Measurements from ENCODE around the gene STX19. TPM values are rescaled to one million over a fixed set of nuclear protein-coding genes. Genes with fewer than 3 reads are reported as not detected.
"Not testable (repeated sequence)": the region's sequence is repeated elsewhere in the genome, so short reads cannot be mapped to it uniquely, and the experiment has no call there.

STX19 gene
- total RNA-seq, 1 donor from 2014 or later: not detected

DNA sequence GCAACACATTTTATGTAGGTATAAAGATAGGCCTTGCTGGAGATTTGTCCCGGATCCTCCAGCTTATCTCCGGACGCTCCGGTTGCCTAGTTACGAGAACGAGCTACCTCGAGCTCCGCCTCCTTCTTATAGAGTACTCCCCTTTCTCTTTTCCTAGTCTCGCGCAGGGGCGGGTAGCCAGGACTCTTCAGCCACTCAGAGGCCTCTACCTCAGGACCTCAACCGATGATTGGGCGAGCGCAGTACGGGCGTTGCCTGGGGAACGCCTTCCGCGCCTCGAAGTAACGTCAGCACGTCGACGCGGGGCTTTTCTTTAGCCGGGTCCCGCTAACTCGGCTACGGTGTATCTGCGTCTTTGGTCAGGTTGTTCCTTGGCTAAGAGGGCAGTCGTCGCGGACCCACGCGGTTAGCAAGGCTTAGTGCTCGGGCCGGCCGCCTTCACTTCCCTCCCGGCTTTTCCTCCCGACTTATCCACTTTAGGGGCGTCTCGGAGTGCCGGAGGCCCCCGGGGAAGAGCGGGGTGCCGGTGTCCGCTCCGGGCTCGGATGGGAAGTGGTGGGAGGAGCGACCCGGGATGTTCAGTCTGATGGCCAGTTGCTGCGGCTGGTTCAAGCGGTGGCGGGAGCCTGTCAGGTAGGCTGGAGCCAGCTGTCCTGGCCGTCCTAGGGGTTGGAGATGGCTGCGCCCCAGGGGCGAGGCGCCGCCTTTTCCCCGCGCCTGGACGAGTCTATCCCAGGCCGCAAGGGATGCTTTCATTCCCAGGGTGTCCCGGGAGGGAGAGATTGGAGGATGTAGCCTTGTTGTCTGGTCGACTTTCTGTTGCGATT is 48.3 kb downstream of the STX19 start, which contains the start of gene ARL13B:
ARL13B (plus strand) TSS at position 306 of the 827 bp plus-strand sequence; CDS start at position 575, 269 bp downstream.
- peak; percentile 98 for DNase-seq (ENCODE audit: low spot score)

- peak; percentile 94 for DNase-seq (ENCODE audit: low spot score)
Observed at GRCh38 chr3:93973131-93974126, 55.0 kb downstream of the STX19 start, which contains the start of gene PROS1. PROS1 (minus strand) TSS chr3:93973896; CDS start chr3:93973749, 147 bp downstream.

GRCh38 chr3:93969997-93970396 is 58.4 kb downstream of the STX19 start:
- DNase-seq (ENCODE audit: low spot score): no peak

GRCh38 chr3:93969443-93969842 is 59.0 kb downstream of the STX19 start:
- no peak for DNase-seq (ENCODE audit: low spot score)

DNA sequence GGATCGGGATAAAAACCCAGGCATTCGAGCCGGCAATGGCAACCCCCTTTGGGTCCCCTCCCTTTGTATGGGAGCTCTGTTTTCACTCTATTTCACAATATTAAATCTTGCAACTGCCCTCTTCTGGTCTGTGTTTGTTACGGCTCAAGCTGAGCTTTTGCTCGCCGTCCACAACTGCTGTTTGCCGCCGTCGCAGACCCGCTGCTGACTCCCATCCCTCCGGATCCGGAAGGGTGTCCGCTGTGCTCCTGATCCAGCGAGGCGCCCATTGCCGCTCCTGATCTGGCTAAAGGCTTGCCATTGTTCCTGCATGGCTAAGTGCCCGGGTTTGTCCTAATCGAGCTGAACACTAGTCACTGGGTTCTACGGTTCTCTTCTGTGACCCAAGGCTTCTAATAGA is 63.3 kb downstream of the STX19 start:
- DNase-seq (ENCODE audit: low spot score): not testable (repeated sequence)

Other genes with a start within 250 kb of the STX19 start
- gene PROS1, start 54.7 kb downstream of the STX19 start, total RNA-seq: 31.3 TPM
- gene ARL13B, start 48.4 kb downstream of the STX19 start, total RNA-seq: 10.0 TPM
- 4.6 TPM for gene DHFR2, start 34.3 kb upstream of the STX19 start, total RNA-seq
- 11.1 TPM for gene NSUN3, start 34.5 kb upstream of the STX19 start, total RNA-seq

Data from mesenteric fat pad (tissue), 1 donor.